ENCODE measurements around the gene MAP3K12. TPM values are rescaled to one million over a fixed set of nuclear protein-coding genes. Genes with fewer than 3 reads are reported as not detected.
A peak's percentile ranks its signal among the peaks of the same experiment; 100 is the strongest.

MAP3K12 gene
- total and polyA plus RNA-seq, 2 donors (not counting 1 experiment from before 2014, with no cell fraction given) = 31.6 to 40.8 TPM

- H3K36me3 ChIP-seq (ENCODE audit: control insufficient read depth, insufficient read depth, low read length) = peaks cover 42% of the 10 kb centered on the region
- H3K27ac ChIP-seq (ENCODE audit: insufficient read depth, low read length) = peak overlapping the region; percentile 5
These were observed 33.6 kb downstream of the MAP3K12 start for GRCh38 chr12:53465679-53466078.

GRCh38 chr12:53464685-53465418 lies 34.4 kb downstream of the MAP3K12 start:
- H3K79me2 ChIP-seq (ENCODE audit: control insufficient read depth, insufficient read depth, low read length) = peaks cover 78% of the 10 kb centered on the region
- H2AFZ ChIP-seq (ENCODE audit: low read length) = no peak overlapping the region
- peaks cover 4% of the 10 kb centered on the region for H3K4me1 ChIP-seq (ENCODE audit: control insufficient read depth, extremely low read depth, insufficient read depth, low read length)
- no peaks in the 10 kb centered on the region for H3K27me3 ChIP-seq (ENCODE audit: control insufficient read depth, insufficient read depth, low read length)
- TF ChIP-seq CTCF (conservative IDR thresholded peaks at IDR 0.05 in 1 of 2, IDR thresholded peaks at IDR 0.05 in 1 of 2; ENCODE audit: low read depth in 1 of 2, low read length in 2 of 2) = no peak
- no peak for TF ChIP-seq EZH2 (IDR thresholded peaks at IDR 0.05; ENCODE audit: low read length, missing control alignments)
- peaks cover 42% of the 10 kb centered on the region for H3K36me3 ChIP-seq (ENCODE audit: control insufficient read depth, insufficient read depth, low read length)
- H3K27ac ChIP-seq (ENCODE audit: insufficient read depth, low read length) = no peak overlapping the region
- DNase-seq (ENCODE audit: low read depth in 2 of 2) = no peak
- no peak overlapping the region for H3K9ac ChIP-seq (ENCODE audit: insufficient read depth, low read length)
- H3K4me2 ChIP-seq (ENCODE audit: extremely low read depth, insufficient read depth, low read length) = no peak overlapping the region
- no peaks in the 10 kb centered on the region for H4K20me1 ChIP-seq (ENCODE audit: control insufficient read depth, extremely low read depth, insufficient read depth, low read length)
- no peak overlapping the region for H3K4me3 ChIP-seq (replicated peaks in 1 of 4; ENCODE audit: control extremely low read depth in 1 of 4, insufficient read depth in 1 of 4, low read depth in 3 of 4, low read length in 4 of 4)
- H3K9me3 ChIP-seq (ENCODE audit: control insufficient read depth, insufficient read depth, low read depth, low read length) = no peaks in the 10 kb centered on the region

More at GRCh38 chr12:53465679-53466078, 33.6 kb downstream of the MAP3K12 start:
- Histone ChIP-seq H3K9ac (ENCODE audit: insufficient read depth, low read length) (no peak overlapping the region), H3K27me3 (ENCODE audit: control insufficient read depth, insufficient read depth, low read length) (no peaks in the 10 kb centered on the region), H2AFZ (ENCODE audit: low read length) (no peak overlapping the region), H3K79me2 (ENCODE audit: control insufficient read depth, insufficient read depth, low read length) (peaks cover 77% of the 10 kb centered on the region), H4K20me1 (ENCODE audit: control insufficient read depth, extremely low read depth, insufficient read depth, low read length) (no peaks in the 10 kb centered on the region), H3K9me3 (ENCODE audit: control insufficient read depth, insufficient read depth, low read depth, low read length) (no peaks in the 10 kb centered on the region), H3K4me3 (replicated peaks in 1 of 4; ENCODE audit: control extremely low read depth in 1 of 4, insufficient read depth in 1 of 4, low read depth in 3 of 4, low read length in 4 of 4) (no peak overlapping the region), H3K4me1 (ENCODE audit: control insufficient read depth, extremely low read depth, insufficient read depth, low read length) (peaks cover 2% of the 10 kb centered on the region), H3K4me2 (ENCODE audit: extremely low read depth, insufficient read depth, low read length) (no peak overlapping the region)
- peak in 1 of 2 donors; percentile 9 for TF ChIP-seq CTCF (conservative IDR thresholded peaks at IDR 0.05 in 1 of 2, IDR thresholded peaks at IDR 0.05 in 1 of 2; ENCODE audit: low read depth in 1 of 2, low read length in 2 of 2)
- no peak for TF ChIP-seq EZH2 (IDR thresholded peaks at IDR 0.05; ENCODE audit: low read length, missing control alignments)
- DNase-seq (ENCODE audit: low read depth in 2 of 2) = no peak

GRCh38 chr12:53463802-53464560 lies 35.3 kb downstream of the MAP3K12 start:
- H3K4me2 ChIP-seq (ENCODE audit: extremely low read depth, insufficient read depth, low read length) = no peak overlapping the region
- TF ChIP-seq EZH2 (IDR thresholded peaks at IDR 0.05; ENCODE audit: low read length, missing control alignments) = no peak
- DNase-seq (ENCODE audit: low read depth in 2 of 2) = no peak
- H3K9ac ChIP-seq (ENCODE audit: insufficient read depth, low read length) = no peak overlapping the region
- peaks cover 4% of the 10 kb centered on the region for H3K4me1 ChIP-seq (ENCODE audit: control insufficient read depth, extremely low read depth, insufficient read depth, low read length)
- H3K79me2 ChIP-seq (ENCODE audit: control insufficient read depth, insufficient read depth, low read length) = peaks cover 84% of the 10 kb centered on the region
- H2AFZ ChIP-seq (ENCODE audit: low read length) = no peak overlapping the region
- H4K20me1 ChIP-seq (ENCODE audit: control insufficient read depth, extremely low read depth, insufficient read depth, low read length) = no peaks in the 10 kb centered on the region
- no peaks in the 10 kb centered on the region for H3K9me3 ChIP-seq (ENCODE audit: control insufficient read depth, insufficient read depth, low read depth, low read length)
- no peak overlapping the region for H3K4me3 ChIP-seq (replicated peaks in 1 of 4; ENCODE audit: control extremely low read depth in 1 of 4, insufficient read depth in 1 of 4, low read depth in 3 of 4, low read length in 4 of 4)
- H3K27ac ChIP-seq (ENCODE audit: insufficient read depth, low read length) = no peak overlapping the region
- H3K36me3 ChIP-seq (ENCODE audit: control insufficient read depth, insufficient read depth, low read length) = peaks cover 46% of the 10 kb centered on the region
- no peaks in the 10 kb centered on the region for H3K27me3 ChIP-seq (ENCODE audit: control insufficient read depth, insufficient read depth, low read length)

Data from fibroblast of lung (primary cell).